Keratinocyte (primary cell): ENCODE measurements around the gene KIZ. TPM values are rescaled to one million over a fixed set of nuclear protein-coding genes. Genes with fewer than 3 reads are reported as not detected.

ENCODE experiments used
- DNase-seq: peaks from one replicate; pipeline ENCODE4 v3.0.0-alpha.2; 2011; ENCODE audit warnings: low read depth, missing footprints, low spot score
- FAIRE-seq: peaks from 2 replicates; lab custom pipeline; 2011; peaks lifted over from hg19 to GRCh38; lab: Jason Lieb, UNC
- H2AFZ ChIP-seq: 2 replicates; pipeline ENCODE4 v1.6.0; 2012; ENCODE audit warnings: low read length, control low read depth, inconsistent platforms; ENCODE audit not compliant: control insufficient read depth
- H3K27ac ChIP-seq: 2 replicates; pipeline ENCODE4 v1.5.1; 2011; ENCODE audit warnings: low read length; ENCODE audit not compliant: control insufficient read depth, insufficient read depth
- H3K27me3 ChIP-seq: 3 replicates; pipeline ENCODE4 v1.6.0; 2011; ENCODE audit warnings: low read length; ENCODE audit not compliant: control insufficient read depth, insufficient read depth; ENCODE audit errors: extremely low read depth
- H3K36me3 ChIP-seq, 2 experiments: 2 replicates in 1 of 2; 3 replicates in 1 of 2; pipeline ENCODE4 v1.5.1; 2011; ENCODE audit warnings: low read length in 2 of 2, mild to moderate bottlenecking in 1 of 2; ENCODE audit not compliant: control insufficient read depth in 2 of 2, insufficient read depth in 2 of 2; ENCODE audit errors: extremely low read depth in 1 of 2
- H3K4me1 ChIP-seq: 3 replicates; pipeline ENCODE4 v1.5.1; 2011; ENCODE audit warnings: low read length; ENCODE audit not compliant: control insufficient read depth, insufficient read depth; ENCODE audit errors: extremely low read depth
- H3K4me2 ChIP-seq: 3 replicates; pipeline ENCODE4 v1.6.0; 2011; ENCODE audit warnings: low read depth, low read length; ENCODE audit not compliant: control insufficient read depth, insufficient read depth; ENCODE audit errors: extremely low read depth
- H3K4me3 ChIP-seq, 3 experiments: fragments of 200-600 bp in 1 of 3; sonication (generic) in 1 of 3; 2 replicates in 2 of 3; 3 replicates in 1 of 3; pipeline ENCODE4 v1.5.1; 2011 to 2016; ENCODE audit warnings: low read length in 3 of 3, mild to moderate bottlenecking in 3 of 3, control low read depth in 2 of 3, inconsistent platforms in 1 of 3, low read depth in 1 of 3, mixed read lengths in 1 of 3, mixed run types in 1 of 3, moderate library complexity in 1 of 3; ENCODE audit not compliant: control insufficient read depth in 2 of 3, insufficient read depth in 2 of 3; ENCODE audit errors: extremely low read depth in 1 of 3
- H3K79me2 ChIP-seq: 2 replicates; pipeline ENCODE4 v1.6.0; 2012; ENCODE audit warnings: low read length; ENCODE audit not compliant: control insufficient read depth, insufficient read depth
- H3K9ac ChIP-seq: 3 replicates; pipeline ENCODE4 v1.6.0; 2011; ENCODE audit warnings: low read length; ENCODE audit not compliant: control insufficient read depth, insufficient read depth; ENCODE audit errors: extremely low read depth
- H3K9me1 ChIP-seq: 3 replicates; pipeline ENCODE4 v1.6.0; 2011; ENCODE audit warnings: low read length; ENCODE audit not compliant: control insufficient read depth, insufficient read depth; ENCODE audit errors: extremely low read depth
- H3K9me3 ChIP-seq: 2 replicates; pipeline ENCODE4 v1.5.1; 2012; ENCODE audit warnings: low read depth, low read length; ENCODE audit not compliant: control insufficient read depth
- H4K20me1 ChIP-seq: 3 replicates; pipeline ENCODE4 v1.6.0; 2011; ENCODE audit warnings: low read length; ENCODE audit not compliant: control insufficient read depth, insufficient read depth; ENCODE audit errors: extremely low read depth
- EZH2 ChIP-seq: IDR thresholded peaks from one replicate; pipeline ENCODE4 v1.6.1; 2012; ENCODE audit warnings: inconsistent platforms, mild to moderate bottlenecking, low read length, moderate library complexity
- dilution Hi-C: fragments of 300-500 bp; cut with MboI; formaldehyde crosslinking; loops from one replicate; pipeline ENCODE4 v1.7.0; 2020; ENCODE audit warnings: low sequenced_read_pairs; ENCODE audit not compliant: extremely low pct_ligation_motif_present
- polyA plus RNA-seq, 5 experiments: library from polyadenylated mRNA; depleted of rRNA in 3 of 5; stranded (reverse) in 3 of 5; stranded (forward) in 1 of 5; unstranded in 1 of 5; fragments of >200 nt; gene quantifications; 1 replicate in 1 of 5; 2 replicates in 3 of 5; 3 replicates in 1 of 5; pipeline versions ENCODE4 v1.2.1 to v1.2.3, GENCODE V29; 2011 to 2012; ENCODE audit warnings: missing spikeins in 2 of 5, low read depth in 1 of 5, low replicate concordance in 1 of 5
- TF ChIP-seq, protein P1 (sequence below), 3 experiments: IDR thresholded peaks in 1 of 3; conservative IDR thresholded peaks in 1 of 3; optimal IDR thresholded peaks in 1 of 3; 2 replicates in 2 of 3; 3 replicates in 1 of 3; pipeline versions ENCODE3 to v1.5.1; 2011; ENCODE audit warnings: low read length in 3 of 3, mild to moderate bottlenecking in 3 of 3, moderate library complexity in 2 of 3, control low read depth in 1 of 3, inconsistent platforms in 1 of 3; ENCODE audit not compliant: insufficient read depth in 2 of 3; ENCODE audit errors: extremely low read depth in 1 of 3

Gene KIZ
- polyA plus RNA-seq, 1 donor (not counting 4 experiments of a cell fraction or from before 2014, with no cell fraction given) = 21.3 TPM

DNA sequence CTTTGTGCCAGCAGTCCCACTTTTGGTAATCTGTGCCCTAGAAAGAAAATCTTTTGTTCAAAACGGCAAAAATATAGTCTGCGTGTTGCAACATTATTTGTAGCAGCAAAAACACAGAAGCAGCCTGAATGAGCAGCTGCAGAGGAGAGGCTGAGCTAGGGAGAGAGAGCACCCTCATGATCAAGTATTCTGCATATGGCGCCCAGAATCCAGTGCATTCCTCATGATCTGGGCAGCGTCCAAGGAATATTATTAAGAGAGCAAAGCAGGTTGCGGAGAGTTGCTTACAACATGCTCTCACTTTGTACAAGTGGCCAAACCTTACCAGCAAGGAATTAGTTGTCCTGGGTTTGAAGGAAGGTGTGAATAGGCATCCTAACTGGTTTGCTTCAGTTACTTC is 25.9 kb downstream of the KIZ start:
- Histone ChIP-seq H3K27ac (no peak overlapping the region), H3K4me2 (no peak overlapping the region), H3K4me1 (no peaks in the 10 kb centered on the region), H3K9me3 (no peaks in the 10 kb centered on the region), H3K36me3 (no peaks in the 10 kb centered on the region), H3K9ac (no peak overlapping the region), H2AFZ (no peak overlapping the region), H3K4me3 (no peak overlapping the region), H4K20me1 (no peaks in the 10 kb centered on the region), H3K9me1 (no peaks in the 10 kb centered on the region), H3K79me2 (no peaks in the 10 kb centered on the region), H3K27me3 (no peaks in the 10 kb centered on the region)
- dilution Hi-C loops = no loop called here
- FAIRE-seq (no peak), DNase-seq (no peak)
- TF ChIP-seq, protein P1, sequence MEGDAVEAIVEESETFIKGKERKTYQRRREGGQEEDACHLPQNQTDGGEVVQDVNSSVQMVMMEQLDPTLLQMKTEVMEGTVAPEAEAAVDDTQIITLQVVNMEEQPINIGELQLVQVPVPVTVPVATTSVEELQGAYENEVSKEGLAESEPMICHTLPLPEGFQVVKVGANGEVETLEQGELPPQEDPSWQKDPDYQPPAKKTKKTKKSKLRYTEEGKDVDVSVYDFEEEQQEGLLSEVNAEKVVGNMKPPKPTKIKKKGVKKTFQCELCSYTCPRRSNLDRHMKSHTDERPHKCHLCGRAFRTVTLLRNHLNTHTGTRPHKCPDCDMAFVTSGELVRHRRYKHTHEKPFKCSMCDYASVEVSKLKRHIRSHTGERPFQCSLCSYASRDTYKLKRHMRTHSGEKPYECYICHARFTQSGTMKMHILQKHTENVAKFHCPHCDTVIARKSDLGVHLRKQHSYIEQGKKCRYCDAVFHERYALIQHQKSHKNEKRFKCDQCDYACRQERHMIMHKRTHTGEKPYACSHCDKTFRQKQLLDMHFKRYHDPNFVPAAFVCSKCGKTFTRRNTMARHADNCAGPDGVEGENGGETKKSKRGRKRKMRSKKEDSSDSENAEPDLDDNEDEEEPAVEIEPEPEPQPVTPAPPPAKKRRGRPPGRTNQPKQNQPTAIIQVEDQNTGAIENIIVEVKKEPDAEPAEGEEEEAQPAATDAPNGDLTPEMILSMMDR (optimal IDR thresholded peaks at IDR 0.05 in 1 of 3, IDR thresholded peaks at IDR 0.05 in 1 of 3, conservative IDR thresholded peaks at IDR 0.05 in 1 of 3; ENCODE audit: extremely low read depth in 1 of 3, insufficient read depth in 2 of 3, low read length in 3 of 3) = no peak
- TF ChIP-seq EZH2 = no peak

DNA sequence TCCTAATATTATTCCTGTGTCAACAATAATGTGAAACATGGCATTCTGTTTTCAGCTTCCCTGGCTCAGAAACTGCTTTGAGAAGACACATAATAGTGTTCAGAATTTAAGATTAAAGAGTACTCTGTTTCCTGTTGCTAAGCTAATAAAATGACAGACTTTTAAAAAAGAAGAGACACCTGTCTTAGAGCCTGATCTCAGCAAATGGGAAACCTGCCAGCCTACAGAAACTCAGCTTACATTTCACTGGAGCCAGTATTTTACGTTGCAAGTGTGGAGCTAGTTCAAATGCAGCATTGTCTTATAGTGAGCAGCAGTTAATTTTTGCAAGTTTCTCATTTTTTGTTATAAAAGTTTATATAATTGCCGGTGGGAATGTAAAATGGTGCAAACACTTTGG is 28.8 kb downstream of the KIZ start:
- Histone ChIP-seq H3K27ac (no peak overlapping the region), H3K9me3 (no peaks in the 10 kb centered on the region), H3K36me3 (no peaks in the 10 kb centered on the region), H3K27me3 (no peaks in the 10 kb centered on the region), H3K9me1 (no peaks in the 10 kb centered on the region), H3K4me2 (no peak overlapping the region), H3K9ac (no peak overlapping the region), H3K4me1 (no peaks in the 10 kb centered on the region), H3K4me3 (no peak overlapping the region), H3K79me2 (no peaks in the 10 kb centered on the region), H4K20me1 (no peaks in the 10 kb centered on the region), H2AFZ (no peak overlapping the region)
- dilution Hi-C loops = no loop called here
- no peak for DNase-seq
- TF ChIP-seq, protein P1 (optimal IDR thresholded peaks at IDR 0.05 in 1 of 3, IDR thresholded peaks at IDR 0.05 in 1 of 3, conservative IDR thresholded peaks at IDR 0.05 in 1 of 3; ENCODE audit: extremely low read depth in 1 of 3, insufficient read depth in 2 of 3, low read length in 3 of 3) = no peak
- TF ChIP-seq EZH2 = no peak
- FAIRE-seq = no peak
